ENCODE measurements around the gene UBR2. TPM values are rescaled to one million over a fixed set of nuclear protein-coding genes. Genes with fewer than 3 reads are reported as not detected.

UBR2 gene
- total RNA-seq, 1 experiment from 2014 or later, result 21.1 TPM

- CTCF ChIA-PET, result interaction anchor here (0.7 kb wide), 2 partner anchors 19 to 20 kb away, joined by 3 read pairs; no protein-coding TSS in a partner anchor
- Histone ChIP-seq H3K9me3 (ENCODE audit: insufficient read depth, low read depth) (no peaks in the 10 kb centered on the region), H3K27me3 (ENCODE audit: insufficient read depth, low read depth) (no peaks in the 10 kb centered on the region), H3K27ac (no peak overlapping the region), H3K36me3 (ENCODE audit: low read depth) (no peaks in the 10 kb centered on the region), H4K20me1 (ENCODE audit: insufficient read depth) (no peaks in the 10 kb centered on the region), H3K4me2 (peak overlapping the region; percentile 25), H2AFZ (no peak overlapping the region), H3K4me1 (replicated peaks; ENCODE audit: insufficient read depth) (no peaks in the 10 kb centered on the region), H3K9me2 (ENCODE audit: insufficient read depth) (no peaks in the 10 kb centered on the region), H3F3A (ENCODE audit: insufficient read depth, low read depth) (no peaks in the 10 kb centered on the region), H3K4me3 (no peak overlapping the region), H3K79me2 (ENCODE audit: low read depth) (no peaks in the 10 kb centered on the region)
- intact Hi-C loops (cut with micrococcal nuclease; ENCODE audit: unreplicated experiment), result loop anchor here (10.0 kb wide), 1 partner anchor 936 kb away; the partner anchor contains the start of genes PRICKLE4 and TOMM6
- TF ChIP-seq EZH2 (IDR thresholded peaks at IDR 0.05; ENCODE audit: low read depth), result no peak
- TF ChIP-seq, protein P1, sequence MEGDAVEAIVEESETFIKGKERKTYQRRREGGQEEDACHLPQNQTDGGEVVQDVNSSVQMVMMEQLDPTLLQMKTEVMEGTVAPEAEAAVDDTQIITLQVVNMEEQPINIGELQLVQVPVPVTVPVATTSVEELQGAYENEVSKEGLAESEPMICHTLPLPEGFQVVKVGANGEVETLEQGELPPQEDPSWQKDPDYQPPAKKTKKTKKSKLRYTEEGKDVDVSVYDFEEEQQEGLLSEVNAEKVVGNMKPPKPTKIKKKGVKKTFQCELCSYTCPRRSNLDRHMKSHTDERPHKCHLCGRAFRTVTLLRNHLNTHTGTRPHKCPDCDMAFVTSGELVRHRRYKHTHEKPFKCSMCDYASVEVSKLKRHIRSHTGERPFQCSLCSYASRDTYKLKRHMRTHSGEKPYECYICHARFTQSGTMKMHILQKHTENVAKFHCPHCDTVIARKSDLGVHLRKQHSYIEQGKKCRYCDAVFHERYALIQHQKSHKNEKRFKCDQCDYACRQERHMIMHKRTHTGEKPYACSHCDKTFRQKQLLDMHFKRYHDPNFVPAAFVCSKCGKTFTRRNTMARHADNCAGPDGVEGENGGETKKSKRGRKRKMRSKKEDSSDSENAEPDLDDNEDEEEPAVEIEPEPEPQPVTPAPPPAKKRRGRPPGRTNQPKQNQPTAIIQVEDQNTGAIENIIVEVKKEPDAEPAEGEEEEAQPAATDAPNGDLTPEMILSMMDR (conservative IDR thresholded peaks at IDR 0.05), result no peak
- peak in 1 of 2 experiments; percentile 66 for DNase-seq
- POLR2A ChIA-PET (ENCODE audit: unreplicated experiment), result interaction anchor here (0.7 kb wide), 1 partner anchor 457 kb away, joined by 4 read pairs; no protein-coding TSS in a partner anchor
- no TSS peak for BruUV-seq (replicated peaks)
Measured at GRCh38 chr6:42720739-42721138, 156.9 kb downstream of the UBR2 start.

DNA sequence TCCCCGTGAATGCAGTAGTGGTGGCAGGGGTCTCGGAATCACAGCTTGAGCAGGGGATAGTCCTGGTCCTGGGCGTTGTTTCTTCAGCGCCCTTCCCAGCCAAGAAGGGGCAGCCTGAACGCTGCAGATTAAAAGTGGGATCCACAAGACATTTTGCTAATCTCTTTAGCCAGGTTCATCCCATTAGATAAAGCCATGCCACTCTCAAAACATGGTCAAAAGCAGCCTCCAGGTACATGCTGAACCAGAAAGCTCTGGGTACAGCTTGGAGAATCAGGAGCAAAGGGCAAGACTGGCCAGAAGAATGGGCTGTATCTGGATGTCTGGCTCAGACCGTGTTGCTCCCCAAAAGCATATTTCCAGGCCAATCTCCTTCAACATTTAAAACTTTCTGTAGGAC is 158.7 kb downstream of the UBR2 start, which contains the start of gene PRPH2:
PRPH2 (minus strand) TSS at position 101 of the 400 bp plus-strand sequence. CDS start 263 bp downstream, outside the sequence.
- CTCF ChIA-PET, result no interaction called here
- POLR2A ChIA-PET (ENCODE audit: unreplicated experiment), result no interaction called here
- BruUV-seq (replicated peaks), result no TSS peak

DNA sequence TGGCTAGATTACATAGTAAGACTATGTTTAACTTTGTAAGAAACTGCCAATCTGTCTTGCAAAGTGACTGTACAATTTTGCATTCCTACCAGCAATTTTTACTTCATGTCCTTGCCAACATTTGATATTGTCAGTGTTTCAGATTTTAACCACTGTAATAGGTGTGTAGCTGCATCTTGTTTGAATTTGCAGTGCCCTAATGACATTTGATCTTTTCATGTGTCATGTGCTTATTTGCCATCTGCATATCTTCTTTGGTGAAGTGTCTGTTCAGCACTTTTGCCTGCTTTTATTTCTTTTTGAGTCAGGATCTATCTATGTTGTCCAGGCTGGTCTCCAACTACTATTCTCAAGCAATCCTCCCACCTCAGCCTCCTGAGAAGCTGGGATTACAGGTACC is 161.0 kb downstream of the UBR2 start:
- H3K9me3 ChIP-seq (ENCODE audit: insufficient read depth, low read depth), result no peaks in the 10 kb centered on the region
- 0 out of 2 replicates have a peak, but pooled peaks cover 3% of the 10 kb centered on the region for H3F3A ChIP-seq (ENCODE audit: insufficient read depth, low read depth)
- H2AFZ ChIP-seq, result no peak overlapping the region
- H3K4me3 ChIP-seq, result no peak overlapping the region
- H3K4me1 ChIP-seq (replicated peaks; ENCODE audit: insufficient read depth), result 0 out of 2 replicates have a peak, but pooled peaks cover 6% of the 10 kb centered on the region
- ChIA-PET CTCF (interaction anchor here (0.6 kb wide), 1 partner anchor 587 kb away, joined by 6 read pairs; no protein-coding TSS in a partner anchor), POLR2A (ENCODE audit: unreplicated experiment) (interaction anchor here (0.6 kb wide), 1 partner anchor 173 kb away, joined by 3 read pairs; no protein-coding TSS in a partner anchor)
- H3K27ac ChIP-seq, result no peak overlapping the region
- no peak for TF ChIP-seq EZH2 (IDR thresholded peaks at IDR 0.05; ENCODE audit: low read depth)
- TF ChIP-seq, protein P1 (conservative IDR thresholded peaks at IDR 0.05), result no peak
- H3K27me3 ChIP-seq (ENCODE audit: insufficient read depth, low read depth), result no peaks in the 10 kb centered on the region
- DNase-seq, result no peak
- H4K20me1 ChIP-seq (ENCODE audit: insufficient read depth), result no peaks in the 10 kb centered on the region
- H3K36me3 ChIP-seq (ENCODE audit: low read depth), result no peaks in the 10 kb centered on the region
- intact Hi-C loops (cut with micrococcal nuclease; ENCODE audit: unreplicated experiment), result loop anchor here (5.0 to 10.0 kb wide), 4 partner anchors 33 to 940 kb away; partner anchors contain the start of genes PRICKLE4 and TOMM6
- no peak overlapping the region for H3K4me2 ChIP-seq
- H3K9me2 ChIP-seq (ENCODE audit: insufficient read depth), result no peaks in the 10 kb centered on the region
- no TSS peak for BruUV-seq (replicated peaks)
- H3K79me2 ChIP-seq (ENCODE audit: low read depth), result no peaks in the 10 kb centered on the region

More for the DNA sequence above, 158.7 kb downstream of the UBR2 start, which contains the start of gene PRPH2:
- 0 out of 2 replicates have a peak, but pooled peaks cover 6% of the 10 kb centered on the region for H3K4me1 ChIP-seq (replicated peaks; ENCODE audit: insufficient read depth)
- H3K4me2 ChIP-seq, result no peak within 1 kb of the TSS
- no peak within 1 kb of the TSS for H3K27ac ChIP-seq
- H3K9me3 ChIP-seq (ENCODE audit: insufficient read depth, low read depth), result no peaks in the 10 kb centered on the region
- no peak for TF ChIP-seq EZH2 (IDR thresholded peaks at IDR 0.05; ENCODE audit: low read depth)
- H3K27me3 ChIP-seq (ENCODE audit: insufficient read depth, low read depth), result no peaks in the 10 kb centered on the region
- DNase-seq, result no peak
- H3K4me3 ChIP-seq, result no peak within 1 kb of the TSS
- H4K20me1 ChIP-seq (ENCODE audit: insufficient read depth), result no peaks in the 10 kb centered on the region
- H3K79me2 ChIP-seq (ENCODE audit: low read depth), result no peaks in the 10 kb centered on the region
- H3K9me2 ChIP-seq (ENCODE audit: insufficient read depth), result no peaks in the 10 kb centered on the region
- no peak within 1 kb of the TSS for H2AFZ ChIP-seq
- intact Hi-C loops (cut with micrococcal nuclease; ENCODE audit: unreplicated experiment), result loop anchor here (10.0 kb wide), 1 partner anchor 938 kb away; the partner anchor contains the start of genes PRICKLE4 and TOMM6
- 0 out of 2 replicates have a peak, but pooled peaks cover 3% of the 10 kb centered on the region for H3F3A ChIP-seq (ENCODE audit: insufficient read depth, low read depth)
- H3K36me3 ChIP-seq (ENCODE audit: low read depth), result no peaks in the 10 kb centered on the region

Data from PC-9 (cell line).